ENCODE data around the gene ZNF709.
"Not testable (repeated sequence)": the region's sequence is repeated elsewhere in the genome, so short reads cannot be mapped to it uniquely, and the experiment has no call there.

Gene ZNF709

DNA sequence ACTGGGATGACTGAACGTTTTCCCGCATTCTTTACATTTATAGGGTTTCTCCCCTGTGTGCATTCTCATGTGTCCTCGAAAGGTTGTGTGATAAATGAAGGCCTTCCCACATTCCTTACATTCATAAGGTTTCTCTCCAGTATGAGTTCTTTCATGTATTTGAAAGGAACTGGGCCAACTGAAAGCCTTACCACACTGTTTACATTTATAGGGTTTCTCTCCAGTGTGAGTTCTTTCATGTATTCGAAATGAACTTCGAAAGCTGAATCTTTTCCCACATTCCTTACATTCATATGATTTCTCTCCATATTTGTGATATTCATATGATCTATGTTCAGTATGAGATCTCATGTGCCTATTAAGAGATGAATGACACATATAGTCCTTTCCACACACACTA, 19.4 kb downstream of the ZNF709 start:
- TF ChIP-seq, protein P1, sequence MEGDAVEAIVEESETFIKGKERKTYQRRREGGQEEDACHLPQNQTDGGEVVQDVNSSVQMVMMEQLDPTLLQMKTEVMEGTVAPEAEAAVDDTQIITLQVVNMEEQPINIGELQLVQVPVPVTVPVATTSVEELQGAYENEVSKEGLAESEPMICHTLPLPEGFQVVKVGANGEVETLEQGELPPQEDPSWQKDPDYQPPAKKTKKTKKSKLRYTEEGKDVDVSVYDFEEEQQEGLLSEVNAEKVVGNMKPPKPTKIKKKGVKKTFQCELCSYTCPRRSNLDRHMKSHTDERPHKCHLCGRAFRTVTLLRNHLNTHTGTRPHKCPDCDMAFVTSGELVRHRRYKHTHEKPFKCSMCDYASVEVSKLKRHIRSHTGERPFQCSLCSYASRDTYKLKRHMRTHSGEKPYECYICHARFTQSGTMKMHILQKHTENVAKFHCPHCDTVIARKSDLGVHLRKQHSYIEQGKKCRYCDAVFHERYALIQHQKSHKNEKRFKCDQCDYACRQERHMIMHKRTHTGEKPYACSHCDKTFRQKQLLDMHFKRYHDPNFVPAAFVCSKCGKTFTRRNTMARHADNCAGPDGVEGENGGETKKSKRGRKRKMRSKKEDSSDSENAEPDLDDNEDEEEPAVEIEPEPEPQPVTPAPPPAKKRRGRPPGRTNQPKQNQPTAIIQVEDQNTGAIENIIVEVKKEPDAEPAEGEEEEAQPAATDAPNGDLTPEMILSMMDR (IDR thresholded peaks at IDR 0.05), result no peak
- intact Hi-C loops (cut with DNase I; ENCODE audit: low total_unique reads), result no loop called here
- H3K9me3 ChIP-seq, result peaks cover 16 to 87% (median 47%) of the 10 kb centered on the region in 3 donors

DNA sequence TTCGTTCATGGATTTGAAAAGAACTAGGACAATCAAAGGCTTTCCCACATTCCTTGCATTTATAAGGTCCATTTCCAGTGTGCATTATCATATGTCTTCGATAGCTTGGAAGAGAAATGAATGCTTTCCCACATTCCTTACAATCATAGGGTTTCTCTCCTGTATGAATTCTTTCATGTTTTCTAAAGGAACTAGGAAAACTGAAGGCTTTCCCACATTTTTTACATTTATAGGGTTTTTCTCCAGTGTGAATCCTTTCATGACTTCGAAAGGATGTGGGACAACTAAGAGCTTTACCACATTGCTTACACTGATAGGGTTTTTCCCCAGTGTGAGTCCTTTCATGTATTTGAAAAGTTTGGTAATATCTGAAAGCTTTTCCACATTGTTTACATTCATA, 19.8 kb downstream of the ZNF709 start:
- DNase-seq, result no peak
- peaks cover 16 to 85% (median 51%) of the 10 kb centered on the region in 3 donors for H3K9me3 ChIP-seq
- H3K4me1 ChIP-seq, result no peaks in the 10 kb centered on the region
- TF ChIP-seq, protein P1 (IDR thresholded peaks at IDR 0.05), result no peak
- H3K4me3 ChIP-seq, result no peak overlapping the region
- H3K27me3 ChIP-seq, result no peaks in the 10 kb centered on the region
- intact Hi-C loops (cut with DNase I; ENCODE audit: low total_unique reads), result no loop called here
- peaks cover 41 to 76% (median 61%) of the 10 kb centered on the region in 3 donors for H3K36me3 ChIP-seq
- no peak overlapping the region for H3K27ac ChIP-seq

More for the DNA sequence above, 19.4 kb downstream of the ZNF709 start:
- H3K27ac ChIP-seq, result no peak overlapping the region
- H3K4me1 ChIP-seq, result no peaks in the 10 kb centered on the region
- H3K27me3 ChIP-seq, result no peaks in the 10 kb centered on the region
- DNase-seq, result no peak
- H3K4me3 ChIP-seq, result no peak overlapping the region
- peaks cover 41 to 78% (median 61%) of the 10 kb centered on the region in 3 donors for H3K36me3 ChIP-seq

DNA sequence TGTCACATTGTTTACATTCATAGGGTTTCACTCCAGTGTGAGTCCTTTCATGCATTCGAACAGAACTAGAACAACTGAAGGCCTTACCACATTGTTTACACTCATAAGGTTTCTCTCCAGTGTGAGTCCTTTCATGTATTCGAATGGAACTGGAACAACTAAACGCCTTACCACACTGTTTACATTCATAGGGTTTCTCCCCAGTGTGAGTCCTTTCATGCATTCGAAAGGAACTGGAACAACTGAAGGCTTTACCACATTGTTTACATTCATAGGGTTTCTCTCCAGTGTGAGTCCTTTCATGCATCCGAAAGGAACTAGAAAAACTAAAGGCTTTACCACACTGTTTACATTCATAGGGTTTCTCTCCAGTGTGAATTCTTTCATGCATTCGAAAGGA, 20.5 kb downstream of the ZNF709 start:
- H3K4me1 ChIP-seq; H3K27ac ChIP-seq; DNase-seq; intact Hi-C loops (cut with DNase I; ENCODE audit: low total_unique reads); H3K27me3 ChIP-seq; H3K4me3 ChIP-seq: not testable (repeated sequence)
- peaks cover 16 to 81% (median 51%) of the 10 kb centered on the region in 3 donors for H3K9me3 ChIP-seq
- peaks cover 41 to 76% (median 61%) of the 10 kb centered on the region in 3 donors for H3K36me3 ChIP-seq

DNA sequence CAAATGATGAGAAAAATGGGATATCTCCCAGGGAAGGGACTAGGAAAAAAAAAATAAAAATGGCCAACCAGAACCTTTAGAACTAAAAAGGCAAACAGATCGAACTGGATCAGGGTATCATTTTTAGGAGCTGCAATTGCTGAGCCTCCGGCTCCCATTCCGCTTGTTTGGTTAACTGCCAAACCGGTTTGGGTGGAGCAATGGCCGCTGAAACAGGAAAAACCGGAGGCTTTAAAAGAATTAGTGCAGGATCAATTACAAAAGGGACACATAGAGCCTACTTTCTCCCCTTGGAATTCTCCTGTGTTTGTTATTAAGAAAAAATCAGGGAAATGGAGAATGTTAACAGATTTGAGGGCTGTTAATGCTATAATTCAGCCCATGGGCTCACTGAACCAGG, 31.1 kb downstream of the ZNF709 start:
- DNase-seq, result no peak
- TF ChIP-seq, protein P1 (IDR thresholded peaks at IDR 0.05), result no peak
- Histone ChIP-seq H3K27me3 (no peaks in the 10 kb centered on the region), H3K4me3 (no peak overlapping the region), H3K27ac (no peak overlapping the region), H3K4me1 (no peaks in the 10 kb centered on the region), H3K36me3 (peaks cover 2 to 35% (median 19%) of the 10 kb centered on the region in 3 donors), H3K9me3 (peaks cover 0 to 56% (median 0%) of the 10 kb centered on the region in 3 donors)
- intact Hi-C loops (cut with DNase I; ENCODE audit: low total_unique reads), result no loop called here

DNA sequence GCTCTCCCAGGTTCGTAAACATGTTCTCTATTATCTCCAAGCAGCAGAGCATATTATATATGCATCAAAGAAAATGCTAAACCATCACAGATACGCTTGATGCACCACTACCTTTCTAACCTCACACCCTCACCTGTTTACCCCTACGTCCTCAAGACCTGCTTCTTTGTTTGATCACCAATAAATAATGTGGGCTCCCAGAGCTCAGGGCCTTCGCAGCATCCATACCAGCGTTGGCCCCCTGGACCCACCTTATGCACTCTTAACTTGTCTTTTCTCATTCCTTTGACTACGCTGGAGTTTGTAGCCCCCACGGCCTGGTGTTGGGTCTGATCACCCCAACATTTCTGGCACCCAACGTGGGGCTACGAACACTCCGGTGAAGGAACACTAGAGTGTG, 33.8 kb downstream of the ZNF709 start:
- intact Hi-C loops (cut with DNase I; ENCODE audit: low total_unique reads), result no loop called here
- DNase-seq, result no peak
- Histone ChIP-seq H3K4me1 (no peaks in the 10 kb centered on the region), H3K4me3 (no peak overlapping the region), H3K36me3 (peaks cover 0 to 19% (median 14%) of the 10 kb centered on the region in 3 donors), H3K9me3 (peaks cover 0 to 56% (median 0%) of the 10 kb centered on the region in 3 donors), H3K27ac (no peak overlapping the region), H3K27me3 (no peaks in the 10 kb centered on the region)
- TF ChIP-seq, protein P1 (IDR thresholded peaks at IDR 0.05), result no peak

DNA sequence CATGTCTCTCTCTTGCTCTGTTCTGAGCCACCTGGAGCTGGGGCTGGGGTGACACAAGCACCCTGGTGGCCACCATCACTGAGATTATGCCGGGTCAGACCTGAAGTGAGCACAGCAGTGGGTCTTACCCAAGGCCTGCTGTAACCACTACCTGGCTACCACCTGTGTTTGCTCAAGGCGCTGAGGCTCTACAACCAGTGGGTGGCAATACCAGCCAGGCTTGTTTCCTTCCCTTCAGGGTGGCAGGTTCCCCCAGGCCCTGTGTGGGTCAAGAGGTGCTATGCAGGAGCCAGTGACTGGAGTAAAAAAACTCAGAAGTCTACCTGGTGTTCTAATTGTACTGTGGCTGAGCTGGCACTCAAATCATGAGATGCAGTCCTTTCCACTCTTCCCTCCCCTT, 35.8 kb downstream of the ZNF709 start:
- H3K4me3 ChIP-seq, result no peak overlapping the region
- no peak overlapping the region for H3K27ac ChIP-seq
- no peaks in the 10 kb centered on the region for H3K4me1 ChIP-seq
- no peaks in the 10 kb centered on the region for H3K27me3 ChIP-seq
- TF ChIP-seq, protein P1 (IDR thresholded peaks at IDR 0.05), result no peak
- intact Hi-C loops (cut with DNase I; ENCODE audit: low total_unique reads), result no loop called here
- H3K36me3 ChIP-seq, result peaks cover 0 to 17% (median 6%) of the 10 kb centered on the region in 3 donors
- peaks cover 0 to 54% (median 0%) of the 10 kb centered on the region in 3 donors for H3K9me3 ChIP-seq
- no peak for DNase-seq

Measured in tibial artery (tissue), 4 donors.